H4 (cell line): ENCODE measurements around the gene GPC5. TPM values are rescaled to one million over a fixed set of nuclear protein-coding genes. Genes with fewer than 3 reads are reported as not detected.
"Not testable (repeated sequence)": the region's sequence is repeated elsewhere in the genome, so short reads cannot be mapped to it uniquely, and the experiment has no call there.

Experiments used
- DNase-seq: peaks from one replicate; pipeline ENCODE4 v3.0.0-alpha.2; 2015; ENCODE audit warnings: low spot score
- total RNA-seq: library from RNA; depleted of rRNA; stranded (reverse); fragments of >200 nt; shearing (Covaris generic); gene quantifications from 2 replicates; pipeline ENCODE4 v1.2.3, GENCODE V29; 2014

GPC5 gene
- total RNA-seq, 1 experiment from 2014 or later = 1.5 TPM

DNA sequence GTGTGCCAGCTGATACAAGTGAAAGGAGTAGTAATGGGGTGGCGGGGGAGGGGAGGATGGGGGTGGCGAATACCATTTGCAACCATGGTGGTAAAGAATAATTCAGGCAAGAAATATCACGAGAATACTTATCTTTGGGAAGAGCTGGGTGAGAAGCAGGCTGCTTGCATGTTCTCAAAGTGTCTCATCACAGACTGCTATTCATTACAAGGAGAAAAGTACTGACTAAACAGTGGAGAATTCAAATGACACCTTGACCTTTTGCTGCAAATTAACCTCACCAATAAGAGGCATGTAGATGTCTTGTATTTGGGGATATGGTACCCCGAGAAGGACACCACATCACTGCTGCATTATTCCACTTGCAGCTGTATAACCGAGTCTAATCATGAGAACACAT lies 1242.5 kb downstream of the GPC5 start:
- no peak for DNase-seq

DNA sequence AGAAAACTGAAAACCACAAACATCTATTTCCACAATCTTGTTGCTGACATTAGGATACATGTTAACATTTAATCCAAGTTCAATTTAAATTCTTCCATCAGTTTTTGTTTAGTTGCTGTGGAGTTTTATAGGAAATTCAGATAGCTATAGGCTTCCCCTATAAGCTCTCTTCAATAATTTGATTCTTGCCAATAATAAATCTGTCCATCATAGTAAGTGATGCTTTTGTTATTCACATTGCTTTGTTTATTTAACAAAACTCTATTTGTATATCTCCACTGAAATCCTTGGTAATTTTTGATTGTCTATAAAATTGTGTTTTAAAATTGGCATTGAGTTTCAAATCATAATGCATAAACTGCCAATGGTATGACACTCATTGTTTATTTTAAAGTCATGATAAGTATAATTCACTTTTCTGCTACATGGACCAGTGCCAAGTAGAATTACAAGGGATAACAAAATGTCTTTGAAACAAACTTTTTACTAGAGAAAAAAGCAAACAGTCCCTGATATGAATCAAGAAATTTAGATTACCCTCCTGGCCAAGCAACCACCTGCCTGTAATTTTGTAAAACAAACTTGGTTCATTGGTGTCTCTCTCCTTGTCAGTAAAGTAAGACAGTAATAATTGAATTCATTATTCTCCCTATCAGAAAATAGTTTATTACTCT lies 1250.9 kb downstream of the GPC5 start:
- DNase-seq = no peak

DNA sequence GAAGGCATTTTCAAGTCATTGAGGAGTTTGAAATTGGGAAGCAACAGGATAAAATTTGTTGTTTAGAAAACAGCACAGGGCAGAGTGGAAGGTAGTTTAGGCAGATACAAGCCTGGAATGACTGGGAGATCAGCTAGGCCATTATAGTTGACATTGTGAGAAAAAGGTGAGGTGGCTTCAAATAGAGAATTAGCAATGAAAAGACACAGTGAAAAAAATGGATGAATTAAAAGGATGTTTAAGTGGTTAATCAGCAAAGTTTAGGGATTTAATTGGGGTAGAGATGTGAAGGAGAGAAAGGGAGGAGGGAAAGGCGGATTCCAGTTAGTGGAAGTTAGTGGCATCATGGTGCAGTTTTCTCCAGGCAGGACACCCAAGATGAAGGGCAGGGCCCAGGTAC lies 1257.7 kb downstream of the GPC5 start:
- no peak for DNase-seq

DNA sequence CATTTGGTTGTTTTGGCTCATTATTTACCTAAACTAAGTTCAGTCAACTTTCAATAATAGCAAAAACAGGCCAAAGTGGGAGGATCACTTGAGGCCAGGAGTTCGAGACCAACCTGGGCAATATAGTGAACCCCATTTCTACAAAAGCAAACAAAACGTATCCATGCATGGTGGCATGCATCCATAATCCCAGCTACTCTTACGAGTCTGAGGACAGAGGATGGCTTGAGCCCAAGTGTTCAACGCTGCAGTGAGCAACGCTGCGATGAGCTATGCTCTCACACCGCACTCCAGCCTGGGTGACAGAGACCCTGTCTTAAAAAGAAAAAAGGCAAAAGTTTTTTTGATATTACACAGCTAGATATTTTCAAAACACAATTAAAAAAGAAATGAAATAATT lies 1258.2 kb downstream of the GPC5 start:
- no peak for DNase-seq

DNA sequence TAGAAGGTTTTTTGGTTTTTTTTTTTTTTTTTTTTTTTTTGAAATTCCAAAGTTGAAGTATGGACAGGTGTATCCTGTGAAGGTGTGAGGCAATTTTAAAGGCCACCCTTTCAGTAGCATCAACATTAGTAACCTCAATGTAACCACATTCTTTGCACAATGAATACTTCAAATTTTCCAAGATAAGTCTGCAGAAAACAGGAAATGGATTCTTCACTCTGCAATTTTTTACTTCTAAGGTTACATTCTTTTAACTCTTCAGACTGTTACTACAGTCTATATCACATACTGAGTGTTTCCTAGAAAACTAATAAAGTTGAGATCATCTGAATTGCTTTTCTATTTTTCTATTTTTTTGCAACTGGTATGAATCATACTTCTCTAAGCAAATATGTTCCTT lies 1259.1 kb downstream of the GPC5 start:
- peak; percentile 9 for DNase-seq

DNA sequence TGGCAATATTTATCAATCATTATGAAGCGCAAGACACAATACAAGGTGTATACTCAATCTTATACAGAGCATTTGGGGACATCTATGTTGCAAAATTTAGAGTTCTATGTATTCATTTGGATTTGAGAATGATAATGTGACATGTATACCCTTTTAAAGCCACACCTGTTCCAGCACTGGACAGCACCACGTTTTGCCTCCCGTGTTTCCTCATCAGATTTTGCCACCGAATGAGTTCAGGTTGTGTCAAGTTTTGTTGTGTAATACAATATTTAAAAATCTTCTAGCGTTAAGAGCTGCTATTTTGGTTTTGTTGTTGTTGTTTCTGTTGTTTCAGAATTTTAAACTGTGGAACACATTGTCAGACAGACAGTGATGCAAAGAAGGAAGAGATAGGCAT lies 1259.9 kb downstream of the GPC5 start:
- DNase-seq = no peak

DNA sequence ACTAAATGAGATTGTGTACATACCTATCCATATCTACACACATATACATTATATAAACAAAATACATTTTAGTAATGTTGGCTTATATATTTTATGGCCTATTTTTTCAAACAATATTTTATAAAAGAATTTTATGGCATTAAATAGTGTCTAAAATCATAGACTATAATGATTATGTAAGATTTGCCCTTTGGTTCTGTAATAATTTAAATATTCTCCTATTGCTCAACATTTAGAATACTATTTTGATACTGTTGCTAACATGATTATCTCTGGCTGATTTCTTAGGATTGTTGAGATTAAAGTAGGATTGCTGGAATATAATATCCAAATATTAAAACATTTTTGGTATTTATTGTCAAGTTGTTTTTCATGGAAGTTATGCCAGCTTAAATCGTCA lies 1263.0 kb downstream of the GPC5 start:
- no peak for DNase-seq

DNA sequence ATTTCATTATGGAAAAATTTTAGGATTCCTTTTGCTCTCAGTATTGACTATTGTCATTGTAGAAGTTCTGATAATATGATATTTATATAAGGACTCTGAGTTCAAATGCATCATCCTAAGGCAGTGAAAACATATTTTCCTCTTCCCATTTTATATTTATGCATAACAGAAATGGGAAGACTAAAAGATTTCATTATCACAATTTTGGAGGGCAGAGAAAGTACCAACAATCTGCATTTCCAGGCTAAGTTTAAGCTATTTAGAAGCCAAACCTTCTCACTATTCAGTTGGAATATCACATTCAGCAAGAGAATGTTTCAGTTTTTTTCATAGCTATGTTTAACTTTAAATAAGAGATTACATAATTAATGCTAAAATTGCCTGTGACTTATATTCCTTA lies 1269.7 kb downstream of the GPC5 start:
- DNase-seq = no peak

DNA sequence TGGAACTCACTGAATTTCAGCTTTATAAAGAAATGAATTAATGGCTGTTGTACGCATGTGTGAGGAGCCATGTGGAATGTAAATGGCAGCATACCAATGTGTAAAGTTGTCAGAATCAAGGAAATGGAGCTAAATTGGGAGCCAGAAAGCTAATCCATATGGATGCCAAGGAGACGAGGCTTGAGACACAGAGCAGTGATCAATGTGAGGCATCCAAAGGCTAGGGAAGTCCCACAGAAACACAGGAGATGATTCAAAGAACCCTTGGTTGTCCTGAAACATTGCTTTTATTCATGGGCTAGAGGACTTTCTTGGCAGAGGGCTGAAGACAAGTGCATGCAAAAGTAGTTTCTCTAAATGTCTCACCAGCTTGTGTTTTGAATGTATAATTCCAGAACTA lies 1271.7 kb downstream of the GPC5 start:
- no peak for DNase-seq

DNA sequence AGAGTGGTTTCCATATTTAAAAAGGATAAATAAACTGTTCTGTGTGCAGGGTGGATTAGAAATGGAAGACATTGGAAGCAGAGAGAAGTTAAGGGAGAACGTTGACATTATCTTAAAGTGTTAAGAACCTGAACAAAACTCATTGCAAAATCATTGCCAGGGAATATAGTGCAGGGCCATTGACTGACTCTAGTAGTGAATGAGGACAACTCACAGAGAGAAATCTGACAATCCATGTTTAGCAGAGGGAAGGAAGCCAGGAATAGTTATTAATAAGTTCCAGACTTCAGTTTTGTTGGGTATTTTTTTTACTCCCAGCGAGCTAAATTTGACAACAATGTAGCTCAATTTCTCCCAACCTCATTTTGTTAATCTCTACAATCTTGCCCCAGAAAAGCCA lies 1273.4 kb downstream of the GPC5 start:
- DNase-seq = no peak

DNA sequence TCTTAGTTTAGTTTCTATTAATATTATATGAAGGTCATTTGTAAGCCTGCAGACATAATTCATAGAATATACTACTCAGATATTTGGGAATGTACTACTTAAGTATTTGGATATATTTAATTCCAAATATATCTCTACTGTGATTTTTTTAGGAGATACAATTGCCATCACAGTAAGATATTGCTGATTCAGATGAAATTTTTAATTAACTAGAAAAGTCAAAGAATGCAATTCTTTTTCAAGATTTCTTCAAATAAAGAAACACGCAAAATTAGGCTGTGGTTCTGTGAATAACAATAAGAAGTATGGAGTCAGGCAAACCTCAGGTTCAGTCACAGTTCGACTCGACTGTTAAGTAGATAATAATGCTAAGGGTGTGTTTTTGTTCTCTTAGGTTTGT lies 1277.8 kb downstream of the GPC5 start:
- no peak for DNase-seq

DNA sequence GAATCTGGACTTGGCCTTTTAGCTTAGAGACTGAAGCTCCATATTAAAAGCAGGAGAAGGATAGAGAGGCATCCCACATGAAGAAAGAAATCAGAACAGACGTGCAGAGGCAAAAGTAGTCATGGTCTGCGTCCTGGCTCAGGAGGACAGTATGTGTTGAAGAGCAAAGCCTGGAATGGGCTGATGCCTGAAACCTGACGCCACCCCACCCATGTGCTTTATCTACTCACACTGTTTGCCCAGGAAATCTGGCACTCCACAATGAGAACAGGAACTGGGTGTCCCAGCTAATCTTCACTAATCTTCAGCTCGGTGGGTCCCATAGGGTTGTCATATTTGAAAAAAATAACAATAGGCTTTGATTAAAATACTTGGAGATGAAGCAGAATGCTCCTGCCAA lies 1279.2 kb downstream of the GPC5 start:
- DNase-seq = no peak

DNA sequence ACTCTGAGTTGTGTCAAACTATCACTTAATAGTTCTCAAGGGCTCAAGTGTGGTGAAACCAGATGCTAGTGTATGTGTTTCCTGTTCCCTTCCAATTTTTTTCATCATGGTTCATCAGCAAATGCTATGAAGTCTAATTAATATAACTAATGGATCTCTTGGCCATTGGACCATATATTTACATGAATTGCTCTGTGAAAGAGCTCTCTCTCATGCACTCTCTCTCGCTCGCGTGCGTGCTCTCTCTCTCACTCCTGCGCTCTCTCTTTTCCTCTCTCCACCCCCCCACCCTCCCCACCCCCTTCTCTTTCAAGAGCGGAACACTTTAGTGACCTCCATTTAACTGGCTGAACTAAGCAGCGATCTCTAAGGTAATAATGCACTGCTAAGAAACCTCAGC lies 1281.2 kb downstream of the GPC5 start:
- no peak for DNase-seq

DNA sequence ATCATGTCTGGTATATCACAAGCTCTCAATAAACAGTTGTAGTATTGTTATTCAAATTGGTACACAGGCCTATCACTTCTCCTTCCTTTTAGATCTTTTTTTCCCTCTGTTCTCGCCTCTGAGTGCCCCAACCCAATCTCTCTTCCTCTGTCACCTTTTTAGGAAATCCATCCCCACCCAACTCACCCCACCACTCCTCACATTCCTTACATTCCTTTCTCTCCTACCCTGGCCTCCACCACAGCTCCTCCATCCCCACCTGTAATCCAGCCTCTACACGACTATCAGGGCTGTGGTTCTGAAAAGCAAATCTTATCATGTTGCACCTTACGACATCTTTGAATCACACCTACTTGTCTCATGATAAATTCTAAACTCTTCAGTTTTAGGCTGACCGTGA lies 1282.8 kb downstream of the GPC5 start:
- DNase-seq = no peak

DNA sequence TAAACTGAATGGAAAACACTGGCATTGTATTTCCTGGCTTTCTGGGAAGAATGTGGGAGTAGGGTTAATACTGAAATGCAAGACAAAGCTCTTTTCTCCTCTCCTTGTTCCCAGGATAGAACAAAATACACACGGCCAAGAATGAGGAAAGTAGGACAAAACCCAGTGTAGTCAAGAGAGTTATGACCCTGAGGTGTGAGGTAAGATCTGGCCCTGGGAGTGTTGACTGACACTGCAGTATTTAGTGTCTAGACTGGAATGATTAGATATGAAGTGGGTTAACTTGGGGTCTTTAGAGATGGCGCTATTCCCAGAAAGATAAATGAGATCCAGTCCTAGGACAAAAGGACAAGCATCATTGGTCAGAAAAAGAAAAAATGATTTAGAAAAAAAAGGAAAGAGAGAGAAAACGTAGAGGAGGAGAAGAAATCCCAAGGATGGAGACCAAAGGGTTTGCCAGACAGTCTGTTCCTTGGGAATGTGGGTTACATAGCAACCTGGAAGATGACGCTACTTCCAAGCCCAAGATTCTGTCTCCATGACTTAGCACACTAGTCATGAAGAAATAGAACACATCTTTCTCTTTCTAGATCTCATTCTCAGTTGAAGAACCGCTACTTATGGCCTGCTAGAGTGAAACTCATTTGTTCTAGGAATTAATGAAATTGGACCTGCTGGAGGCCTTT lies 1284.6 kb downstream of the GPC5 start:
- no peak for DNase-seq

DNA sequence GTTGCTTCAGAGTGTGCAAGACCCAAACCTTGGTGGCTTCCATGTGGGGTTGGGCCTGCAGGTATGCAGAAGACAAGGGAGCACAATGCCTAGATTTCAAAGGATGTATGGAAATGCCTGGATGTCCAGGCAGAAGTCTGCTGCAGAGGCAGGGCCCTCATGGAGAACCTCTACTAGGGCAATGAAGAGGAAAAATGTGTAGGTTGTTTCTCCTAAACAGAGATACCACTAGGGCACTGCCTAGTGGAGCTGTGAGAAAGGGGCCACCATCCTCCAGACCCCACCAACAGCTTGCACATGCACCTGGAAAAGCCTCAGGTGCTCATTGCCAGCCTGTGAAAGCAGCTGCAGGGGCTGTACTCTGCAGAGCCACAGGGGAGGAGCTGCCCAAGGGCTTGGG lies 1295.6 kb downstream of the GPC5 start:
- DNase-seq = no peak

DNA sequence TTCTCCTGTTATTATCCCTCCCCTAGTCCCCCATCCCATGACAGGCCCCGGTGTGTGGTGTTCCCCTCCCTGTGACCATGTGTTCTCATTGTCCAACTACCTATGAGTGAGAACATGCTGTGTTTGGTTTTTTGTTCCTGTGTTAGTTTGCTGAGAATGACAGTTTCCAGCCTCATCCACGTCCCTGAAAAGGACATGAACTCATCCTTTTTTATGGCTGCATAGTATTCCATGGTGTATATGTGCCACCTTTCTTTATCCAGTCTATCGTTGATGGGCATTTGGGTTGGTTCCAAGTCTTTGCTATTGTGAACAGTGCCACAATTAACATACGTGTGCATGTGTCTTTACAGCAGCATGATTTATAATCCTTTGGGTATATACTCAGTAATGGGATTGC lies 1297.4 kb downstream of the GPC5 start:
- not testable (repeated sequence) for DNase-seq

DNA sequence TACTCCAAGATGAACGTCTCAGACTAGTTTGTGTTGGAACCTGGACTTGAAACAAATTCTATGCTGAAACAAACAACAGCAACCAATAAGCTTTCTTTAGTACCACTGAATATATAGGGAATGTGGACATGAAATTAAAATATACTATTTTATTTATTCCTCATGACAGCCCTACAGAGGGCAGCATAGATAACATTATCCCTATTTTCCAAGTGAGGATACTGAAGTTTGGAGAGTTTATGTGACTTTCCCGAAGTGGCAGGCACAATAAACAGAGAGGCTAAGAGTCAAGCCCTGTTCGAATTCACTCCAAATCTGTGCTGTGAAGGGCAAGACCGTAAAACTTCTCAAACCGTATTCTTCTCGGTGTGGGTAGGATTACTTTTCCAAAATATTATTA lies 1318.3 kb downstream of the GPC5 start:
- peak; percentile 10 for DNase-seq

DNA sequence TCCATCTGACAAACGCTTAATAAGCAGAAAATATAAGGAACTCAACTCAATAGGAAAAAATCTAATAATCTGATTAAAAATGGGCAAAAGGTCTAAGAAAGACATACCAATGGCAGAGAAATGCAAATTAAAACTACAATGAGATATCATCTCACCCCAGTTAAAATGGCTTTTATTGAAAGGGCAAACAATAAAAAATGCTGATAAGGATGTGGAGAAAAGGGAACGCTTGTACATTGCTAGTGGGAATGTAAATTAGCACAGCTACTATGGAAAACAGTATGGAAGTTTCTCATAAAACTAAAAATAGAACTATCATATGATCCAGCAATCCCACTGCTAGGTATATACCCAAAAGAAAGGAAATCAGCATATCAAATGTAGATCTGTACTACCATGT lies 1319.4 kb downstream of the GPC5 start:
- no peak for DNase-seq

DNA sequence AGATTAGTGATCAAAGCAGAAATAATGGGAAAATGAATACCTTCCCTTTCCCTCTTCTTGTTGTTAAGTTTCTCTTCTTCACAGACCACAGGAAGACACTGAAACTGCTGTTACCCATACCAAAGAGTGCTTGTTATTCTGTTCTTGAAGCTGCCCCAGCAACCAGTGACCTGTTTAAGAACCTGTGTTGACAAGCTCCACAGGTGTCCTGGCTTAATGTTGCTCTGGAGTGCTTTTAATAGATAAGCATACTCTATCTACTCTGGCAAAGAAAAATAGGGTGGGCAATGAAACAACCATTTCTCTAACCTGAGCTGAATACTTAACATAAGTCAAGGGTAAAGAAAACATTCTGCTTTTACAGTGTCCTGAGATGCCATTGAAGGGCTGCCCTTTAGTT lies 1321.4 kb downstream of the GPC5 start:
- no peak for DNase-seq

DNA sequence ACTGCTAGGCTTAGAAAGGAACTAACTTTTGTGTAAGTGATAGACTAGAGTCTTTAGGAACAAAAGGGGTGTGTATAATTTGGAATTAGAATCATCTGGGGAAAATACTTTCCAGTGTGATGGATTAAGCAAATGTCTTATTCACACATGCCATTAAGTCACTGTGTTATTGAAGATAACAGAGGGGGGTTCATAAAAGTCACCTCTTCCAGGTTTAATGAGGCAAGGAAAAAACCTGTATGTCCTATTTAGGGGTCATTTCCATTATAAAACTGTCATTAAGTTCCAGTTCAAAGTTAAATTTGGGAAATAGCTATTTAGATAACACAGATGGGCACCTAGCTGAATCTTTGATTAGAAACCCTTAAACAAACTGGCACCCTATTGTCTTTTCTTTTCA lies 1323.2 kb downstream of the GPC5 start:
- DNase-seq = no peak

DNA sequence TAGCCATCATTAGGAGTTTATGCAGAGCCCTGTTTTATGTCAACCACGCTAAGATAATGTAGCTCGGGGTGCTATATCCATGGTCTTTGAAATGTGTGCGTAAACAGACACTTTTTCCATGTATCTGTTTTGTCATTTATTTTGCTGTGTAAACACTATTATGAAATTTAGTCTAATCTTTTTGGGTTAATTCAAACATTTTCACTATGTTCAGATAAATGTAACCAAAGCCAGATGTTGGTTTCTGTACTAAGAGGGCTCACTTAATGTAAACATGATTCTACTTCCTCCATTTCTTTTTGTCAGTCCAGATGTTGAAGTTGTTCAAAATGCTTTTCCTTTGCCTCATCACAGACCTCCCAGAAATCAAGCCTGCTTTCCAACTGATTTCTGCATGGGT lies 1328.7 kb downstream of the GPC5 start:
- no peak for DNase-seq

DNA sequence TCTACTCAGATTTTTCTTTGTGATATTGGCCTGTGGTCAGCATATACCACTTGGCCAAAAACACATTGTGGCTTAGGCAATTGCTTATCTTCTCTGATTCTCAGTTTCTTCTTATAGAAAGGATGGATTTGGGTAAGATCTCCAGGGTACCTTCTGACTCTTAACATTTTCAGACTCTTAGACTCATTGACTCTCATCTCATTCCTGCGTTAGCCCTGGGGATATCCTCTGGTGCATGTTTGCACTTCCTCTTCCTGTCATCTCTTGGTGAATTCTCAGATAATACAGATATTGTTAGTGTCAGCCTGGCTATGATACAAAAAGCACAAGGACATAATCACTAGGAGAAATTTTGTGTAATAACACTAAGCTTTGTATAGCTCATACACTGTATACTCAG lies 1335.6 kb downstream of the GPC5 start:
- DNase-seq = no peak

DNA sequence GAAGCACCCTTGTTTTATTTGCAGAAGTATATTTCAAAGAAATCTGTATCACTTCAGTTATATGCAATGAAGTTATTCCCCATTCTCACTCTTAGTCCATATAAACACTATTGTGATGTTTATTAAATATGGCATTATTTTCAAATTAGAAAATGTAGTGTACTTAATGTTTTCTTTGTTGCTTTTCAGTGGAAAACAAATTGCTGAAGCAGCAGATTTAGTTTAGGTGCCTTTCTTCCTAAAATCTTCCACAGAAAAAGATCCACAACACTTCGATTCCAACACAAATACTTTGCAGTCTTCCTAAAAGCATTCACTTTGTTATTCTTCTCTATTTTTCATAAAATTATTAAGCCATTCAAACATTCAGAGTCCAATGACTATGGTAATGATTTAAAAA lies 1336.1 kb downstream of the GPC5 start:
- DNase-seq = no peak
